GM23338 (cell line): ENCODE measurements around the gene LEMD1. TPM values are rescaled to one million over a fixed set of nuclear protein-coding genes. Genes with fewer than 3 reads are reported as not detected.

Source experiments
- ATAC-seq: fragments of 200-7000 bp; cut with Tn5 transposase; 3 replicates; pipeline ENCODE4 v1.9.1; 2020
- DNase-seq: peaks from one replicate; pipeline ENCODE4 v3.0.0-alpha.2; 2015; ENCODE audit warnings: low spot score
- H2AFZ ChIP-seq: fragments of 200-600 bp; sonication (generic); 2 replicates; pipeline ENCODE4 v1.8.0; 2016; ENCODE audit warnings: antibody characterized with exemption, mild to moderate bottlenecking, moderate library complexity
- H3F3A ChIP-seq: fragments of 200-600 bp; sonication (generic); replicated peaks from 2 replicates; pipeline ENCODE4 v1.8.0; 2017; ENCODE audit warnings: antibody characterized with exemption, mixed run types, low read depth
- H3K27ac ChIP-seq: fragments of 200-600 bp; sonication (generic); 2 replicates; pipeline ENCODE4 v1.6.1; 2016; ENCODE audit warnings: low read depth
- H3K27me3 ChIP-seq: fragments of 200-600 bp; sonication (generic); 2 replicates; pipeline ENCODE4 v1.8.0; 2016; ENCODE audit warnings: mild to moderate bottlenecking, mixed run types, moderate library complexity; ENCODE audit not compliant: insufficient read depth
- H3K36me3 ChIP-seq: fragments of 200-600 bp; sonication (generic); 2 replicates; pipeline ENCODE4 v1.8.0; 2016; ENCODE audit warnings: mild to moderate bottlenecking; ENCODE audit not compliant: insufficient read depth
- H3K4me1 ChIP-seq: fragments of 200-600 bp; sonication (generic); 2 replicates; pipeline ENCODE4 v1.8.0; 2016; ENCODE audit warnings: mild to moderate bottlenecking, moderate library complexity; ENCODE audit not compliant: insufficient read depth
- H3K4me2 ChIP-seq: fragments of 200-600 bp; sonication (generic); 2 replicates; pipeline ENCODE4 v1.7.1; 2017; ENCODE audit warnings: mixed run types
- H3K4me3 ChIP-seq: fragments of 200-600 bp; sonication (generic); 2 replicates; pipeline ENCODE4 v1.6.1; 2016; ENCODE audit warnings: mixed run types
- H3K79me2 ChIP-seq: fragments of 200-600 bp; sonication (generic); replicated peaks from 2 replicates; pipeline ENCODE4 v1.8.0; 2017; ENCODE audit warnings: mild to moderate bottlenecking; ENCODE audit not compliant: insufficient read depth
- H3K9me2 ChIP-seq: fragments of 200-600 bp; sonication (generic); 2 replicates; pipeline ENCODE4 v1.8.0; 2017; ENCODE audit not compliant: insufficient read depth
- H4K20me1 ChIP-seq: fragments of 200-600 bp; sonication (generic); replicated peaks from 2 replicates; pipeline ENCODE4 v1.8.0; 2017; ENCODE audit warnings: mild to moderate bottlenecking; ENCODE audit not compliant: insufficient read depth
- H3K27ac Mint-ChIP-seq: 2 replicates; pipeline ENCODE4 v1.8.0; 2020; ENCODE audit warnings: inconsistent platforms, mild to moderate bottlenecking, moderate library complexity, mixed read lengths
- H3K27me3 Mint-ChIP-seq: 3 replicates; pipeline ENCODE4 v1.8.0; 2022; ENCODE audit warnings: low read depth, mild to moderate bottlenecking, moderate library complexity, mixed read lengths, inconsistent platforms; ENCODE audit not compliant: insufficient read depth, poor library complexity
- H3K36me3 Mint-ChIP-seq: 3 replicates; pipeline ENCODE4 v1.8.0; 2021; ENCODE audit warnings: low read depth, mild to moderate bottlenecking, inconsistent platforms, moderate library complexity, mixed read lengths
- H3K4me1 Mint-ChIP-seq: 3 replicates; pipeline ENCODE4 v1.8.0; 2020; ENCODE audit warnings: mild to moderate bottlenecking, inconsistent platforms, mixed read lengths
- H3K4me3 Mint-ChIP-seq: 3 replicates; pipeline ENCODE4 v1.8.0; 2021; ENCODE audit warnings: moderate library complexity, mild to moderate bottlenecking, inconsistent platforms, mixed read lengths
- H3K9me3 Mint-ChIP-seq: 3 replicates; pipeline ENCODE4 v1.8.0; 2020; ENCODE audit warnings: moderate library complexity, mild to moderate bottlenecking, inconsistent platforms, mixed read lengths
- CREB1 ChIP-seq: fragments of 250-450 bp; sonication (Bioruptor Pico); IDR thresholded peaks from 2 replicates; pipeline ENCODE4 v1.5.0; 2020; ENCODE audit warnings: low read depth, mild to moderate bottlenecking, moderate library complexity
- EZH2 ChIP-seq: fragments of 200-600 bp; sonication (generic); IDR thresholded peaks from one replicate; pipeline ENCODE4 v1.8.0; 2017; ENCODE audit warnings: antibody characterized with exemption, mild to moderate bottlenecking, low read depth; ENCODE audit not compliant: unreplicated experiment
- EZH2phosphoT487 ChIP-seq: fragments of 200-600 bp; sonication (generic); IDR thresholded peaks from one replicate; pipeline ENCODE4 v1.8.1; 2018; ENCODE audit warnings: antibody characterized with exemption; ENCODE audit not compliant: unreplicated experiment
- JUNB ChIP-seq: IDR thresholded peaks from one replicate; pipeline ENCODE4 v1.6.1; 2016; ENCODE audit warnings: antibody characterized with exemption; ENCODE audit not compliant: unreplicated experiment
- NANOG ChIP-seq: IDR thresholded peaks from 2 replicates; pipeline ENCODE4 v1.6.1; 2016; ENCODE audit warnings: antibody characterized with exemption, borderline replicate concordance
- POLR2AphosphoS5 ChIP-seq: IDR thresholded peaks from 2 replicates; pipeline ENCODE4 v1.6.1; 2016; ENCODE audit warnings: antibody characterized with exemption, low read depth
- STAT1 ChIP-seq: IDR thresholded peaks from one replicate; pipeline ENCODE4 v1.6.1; 2016; ENCODE audit warnings: antibody characterized with exemption; ENCODE audit not compliant: unreplicated experiment
- ZNF114 ChIP-seq: fragments of 250-450 bp; sonication (Bioruptor Pico); IDR thresholded peaks from 2 replicates; pipeline ENCODE4 v1.5.0; 2020; ENCODE audit warnings: mild to moderate bottlenecking, moderate library complexity
- ZNF331 ChIP-seq: fragments of 250-450 bp; sonication (Bioruptor Pico); IDR thresholded peaks from 2 replicates; pipeline ENCODE4 v1.5.0; 2020; ENCODE audit warnings: low read depth, mild to moderate bottlenecking, moderate library complexity
- polyA plus RNA-seq: library from polyadenylated mRNA; unstranded; fragments of >200 nt; fragmentation: Nextera tagmentation; extraction: Ambion mirVana; gene quantifications from 2 replicates; pipeline ENCODE4 v1.2.1, GENCODE V29; 2016
- total RNA-seq: library from RNA; depleted of rRNA; stranded (reverse); fragments of >200 nt; shearing (Covaris generic); gene quantifications from 2 replicates; pipeline ENCODE4 v1.2.3, GENCODE V29; 2014
- TF ChIP-seq, protein P1 (sequence below): IDR thresholded peaks from one replicate; pipeline ENCODE4 v1.6.1; 2018; ENCODE audit warnings: antibody characterized with exemption; ENCODE audit not compliant: unreplicated experiment
- TF ChIP-seq, protein P2 (sequence below): IDR thresholded peaks from 2 replicates; pipeline ENCODE4 v1.6.1; 2016; ENCODE audit warnings: antibody characterized with exemption
- TF ChIP-seq, protein P3 (sequence below): fragments of 250-450 bp; sonication (Bioruptor Pico); IDR thresholded peaks from 2 replicates; pipeline ENCODE4 v1.5.0; 2020; ENCODE audit warnings: mild to moderate bottlenecking, moderate library complexity
- TF ChIP-seq, protein P4 (sequence below), 2 experiments: fragments of 200-600 bp in 1 of 2; sonication (generic) in 1 of 2; conservative IDR thresholded peaks; 2 replicates each; pipeline versions ENCODE4 v1.5.1 to v1.6.1; 2016 to 2017; ENCODE audit warnings: antibody characterized with exemption in 2 of 2, low read depth in 2 of 2, mild to moderate bottlenecking in 2 of 2, moderate library complexity in 1 of 2

LEMD1 gene
- total and polyA plus RNA-seq, 2 experiments from 2014 or later, result 4.7 to 10.7 TPM

DNA sequence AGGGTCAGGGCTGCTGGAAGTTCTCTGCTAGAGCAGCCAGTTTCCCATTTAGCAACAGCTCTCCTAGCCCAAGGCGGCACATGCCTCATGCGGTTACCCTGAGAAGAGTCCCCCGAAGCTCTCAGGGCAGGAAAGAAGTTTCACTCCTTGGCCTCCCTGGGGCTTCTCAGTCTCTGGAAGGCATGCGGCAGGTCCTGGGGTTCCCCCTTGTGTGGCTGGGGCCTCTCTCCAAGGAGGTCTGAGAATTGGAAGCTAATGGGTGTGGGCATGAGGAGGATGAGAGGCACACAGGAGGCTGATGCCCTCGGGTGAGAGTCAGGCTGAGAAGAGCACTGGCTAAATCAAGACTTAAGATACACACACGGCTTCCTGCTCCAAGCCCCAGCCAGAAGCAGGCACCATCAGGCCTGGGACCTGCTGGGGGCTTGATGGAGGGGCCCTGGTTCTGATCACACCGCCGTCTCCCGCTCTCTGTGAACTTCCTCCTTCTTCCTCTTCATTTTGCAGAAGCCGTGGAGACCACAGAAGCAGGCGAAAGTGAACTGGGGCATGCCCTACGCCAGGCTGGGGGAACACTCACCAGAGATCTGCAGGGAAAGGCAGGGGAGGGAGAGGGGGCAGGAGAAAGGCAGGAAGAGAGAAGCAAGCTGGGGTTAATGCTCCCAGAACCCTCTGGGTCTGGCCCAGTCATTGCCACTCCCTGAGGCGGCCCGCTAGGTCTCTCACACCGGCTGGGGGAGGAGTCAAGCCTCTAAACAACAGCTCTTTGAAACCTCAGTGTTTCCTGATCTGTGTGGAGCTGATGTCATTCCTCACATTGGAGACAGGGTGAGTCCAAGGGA is 18.8 kb upstream of the LEMD1 start:
- TF ChIP-seq EZH2phosphoT487 (no peak), POLR2AphosphoS5 (no peak), CREB1 (CRISPR knock-in tag) (no peak), JUNB (no peak), STAT1 (no peak), ZNF114 (CRISPR knock-in tag) (no peak), ZNF331 (no peak), NANOG (no peak), EZH2 (no peak)
- TF ChIP-seq, protein P1, sequence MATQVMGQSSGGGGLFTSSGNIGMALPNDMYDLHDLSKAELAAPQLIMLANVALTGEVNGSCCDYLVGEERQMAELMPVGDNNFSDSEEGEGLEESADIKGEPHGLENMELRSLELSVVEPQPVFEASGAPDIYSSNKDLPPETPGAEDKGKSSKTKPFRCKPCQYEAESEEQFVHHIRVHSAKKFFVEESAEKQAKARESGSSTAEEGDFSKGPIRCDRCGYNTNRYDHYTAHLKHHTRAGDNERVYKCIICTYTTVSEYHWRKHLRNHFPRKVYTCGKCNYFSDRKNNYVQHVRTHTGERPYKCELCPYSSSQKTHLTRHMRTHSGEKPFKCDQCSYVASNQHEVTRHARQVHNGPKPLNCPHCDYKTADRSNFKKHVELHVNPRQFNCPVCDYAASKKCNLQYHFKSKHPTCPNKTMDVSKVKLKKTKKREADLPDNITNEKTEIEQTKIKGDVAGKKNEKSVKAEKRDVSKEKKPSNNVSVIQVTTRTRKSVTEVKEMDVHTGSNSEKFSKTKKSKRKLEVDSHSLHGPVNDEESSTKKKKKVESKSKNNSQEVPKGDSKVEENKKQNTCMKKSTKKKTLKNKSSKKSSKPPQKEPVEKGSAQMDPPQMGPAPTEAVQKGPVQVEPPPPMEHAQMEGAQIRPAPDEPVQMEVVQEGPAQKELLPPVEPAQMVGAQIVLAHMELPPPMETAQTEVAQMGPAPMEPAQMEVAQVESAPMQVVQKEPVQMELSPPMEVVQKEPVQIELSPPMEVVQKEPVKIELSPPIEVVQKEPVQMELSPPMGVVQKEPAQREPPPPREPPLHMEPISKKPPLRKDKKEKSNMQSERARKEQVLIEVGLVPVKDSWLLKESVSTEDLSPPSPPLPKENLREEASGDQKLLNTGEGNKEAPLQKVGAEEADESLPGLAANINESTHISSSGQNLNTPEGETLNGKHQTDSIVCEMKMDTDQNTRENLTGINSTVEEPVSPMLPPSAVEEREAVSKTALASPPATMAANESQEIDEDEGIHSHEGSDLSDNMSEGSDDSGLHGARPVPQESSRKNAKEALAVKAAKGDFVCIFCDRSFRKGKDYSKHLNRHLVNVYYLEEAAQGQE, result no peak
- TF ChIP-seq, protein P2, sequence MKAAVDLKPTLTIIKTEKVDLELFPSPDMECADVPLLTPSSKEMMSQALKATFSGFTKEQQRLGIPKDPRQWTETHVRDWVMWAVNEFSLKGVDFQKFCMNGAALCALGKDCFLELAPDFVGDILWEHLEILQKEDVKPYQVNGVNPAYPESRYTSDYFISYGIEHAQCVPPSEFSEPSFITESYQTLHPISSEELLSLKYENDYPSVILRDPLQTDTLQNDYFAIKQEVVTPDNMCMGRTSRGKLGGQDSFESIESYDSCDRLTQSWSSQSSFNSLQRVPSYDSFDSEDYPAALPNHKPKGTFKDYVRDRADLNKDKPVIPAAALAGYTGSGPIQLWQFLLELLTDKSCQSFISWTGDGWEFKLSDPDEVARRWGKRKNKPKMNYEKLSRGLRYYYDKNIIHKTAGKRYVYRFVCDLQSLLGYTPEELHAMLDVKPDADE, result no peak
- TF ChIP-seq, protein P3, sequence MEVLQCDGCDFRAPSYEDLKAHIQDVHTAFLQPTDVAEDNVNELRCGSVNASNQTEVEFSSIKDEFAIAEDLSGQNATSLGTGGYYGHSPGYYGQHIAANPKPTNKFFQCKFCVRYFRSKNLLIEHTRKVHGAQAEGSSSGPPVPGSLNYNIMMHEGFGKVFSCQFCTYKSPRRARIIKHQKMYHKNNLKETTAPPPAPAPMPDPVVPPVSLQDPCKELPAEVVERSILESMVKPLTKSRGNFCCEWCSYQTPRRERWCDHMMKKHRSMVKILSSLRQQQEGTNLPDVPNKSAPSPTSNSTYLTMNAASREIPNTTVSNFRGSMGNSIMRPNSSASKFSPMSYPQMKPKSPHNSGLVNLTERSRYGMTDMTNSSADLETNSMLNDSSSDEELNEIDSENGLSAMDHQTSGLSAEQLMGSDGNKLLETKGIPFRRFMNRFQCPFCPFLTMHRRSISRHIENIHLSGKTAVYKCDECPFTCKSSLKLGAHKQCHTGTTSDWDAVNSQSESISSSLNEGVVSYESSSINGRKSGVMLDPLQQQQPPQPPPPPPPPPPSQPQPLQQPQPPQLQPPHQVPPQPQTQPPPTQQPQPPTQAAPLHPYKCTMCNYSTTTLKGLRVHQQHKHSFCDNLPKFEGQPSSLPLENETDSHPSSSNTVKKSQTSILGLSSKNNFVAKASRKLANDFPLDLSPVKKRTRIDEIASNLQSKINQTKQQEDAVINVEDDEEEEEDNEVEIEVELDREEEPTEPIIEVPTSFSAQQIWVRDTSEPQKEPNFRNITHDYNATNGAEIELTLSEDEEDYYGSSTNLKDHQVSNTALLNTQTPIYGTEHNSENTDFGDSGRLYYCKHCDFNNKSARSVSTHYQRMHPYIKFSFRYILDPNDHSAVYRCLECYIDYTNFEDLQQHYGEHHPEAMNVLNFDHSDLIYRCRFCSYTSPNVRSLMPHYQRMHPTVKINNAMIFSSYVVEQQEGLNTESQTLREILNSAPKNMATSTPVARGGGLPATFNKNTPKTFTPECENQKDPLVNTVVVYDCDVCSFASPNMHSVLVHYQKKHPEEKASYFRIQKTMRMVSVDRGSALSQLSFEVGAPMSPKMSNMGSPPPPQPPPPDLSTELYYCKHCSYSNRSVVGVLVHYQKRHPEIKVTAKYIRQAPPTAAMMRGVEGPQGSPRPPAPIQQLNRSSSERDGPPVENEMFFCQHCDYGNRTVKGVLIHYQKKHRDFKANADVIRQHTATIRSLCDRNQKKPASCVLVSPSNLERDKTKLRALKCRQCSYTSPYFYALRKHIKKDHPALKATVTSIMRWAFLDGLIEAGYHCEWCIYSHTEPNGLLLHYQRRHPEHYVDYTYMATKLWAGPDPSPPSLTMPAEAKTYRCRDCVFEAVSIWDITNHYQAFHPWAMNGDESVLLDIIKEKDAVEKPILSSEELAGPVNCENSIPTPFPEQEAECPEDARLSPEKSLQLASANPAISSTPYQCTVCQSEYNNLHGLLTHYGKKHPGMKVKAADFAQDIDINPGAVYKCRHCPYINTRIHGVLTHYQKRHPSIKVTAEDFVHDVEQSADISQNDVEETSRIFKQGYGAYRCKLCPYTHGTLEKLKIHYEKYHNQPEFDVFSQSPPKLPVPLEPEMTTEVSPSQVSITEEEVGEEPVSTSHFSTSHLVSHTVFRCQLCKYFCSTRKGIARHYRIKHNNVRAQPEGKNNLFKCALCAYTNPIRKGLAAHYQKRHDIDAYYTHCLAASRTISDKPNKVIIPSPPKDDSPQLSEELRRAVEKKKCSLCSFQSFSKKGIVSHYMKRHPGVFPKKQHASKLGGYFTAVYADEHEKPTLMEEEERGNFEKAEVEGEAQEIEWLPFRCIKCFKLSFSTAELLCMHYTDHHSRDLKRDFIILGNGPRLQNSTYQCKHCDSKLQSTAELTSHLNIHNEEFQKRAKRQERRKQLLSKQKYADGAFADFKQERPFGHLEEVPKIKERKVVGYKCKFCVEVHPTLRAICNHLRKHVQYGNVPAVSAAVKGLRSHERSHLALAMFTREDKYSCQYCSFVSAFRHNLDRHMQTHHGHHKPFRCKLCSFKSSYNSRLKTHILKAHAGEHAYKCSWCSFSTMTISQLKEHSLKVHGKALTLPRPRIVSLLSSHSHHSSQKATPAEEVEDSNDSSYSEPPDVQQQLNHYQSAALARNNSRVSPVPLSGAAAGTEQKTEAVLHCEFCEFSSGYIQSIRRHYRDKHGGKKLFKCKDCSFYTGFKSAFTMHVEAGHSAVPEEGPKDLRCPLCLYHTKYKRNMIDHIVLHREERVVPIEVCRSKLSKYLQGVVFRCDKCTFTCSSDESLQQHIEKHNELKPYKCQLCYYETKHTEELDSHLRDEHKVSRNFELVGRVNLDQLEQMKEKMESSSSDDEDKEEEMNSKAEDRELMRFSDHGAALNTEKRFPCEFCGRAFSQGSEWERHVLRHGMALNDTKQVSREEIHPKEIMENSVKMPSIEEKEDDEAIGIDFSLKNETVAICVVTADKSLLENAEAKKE (CRISPR knock-in tag), result no peak
- TF ChIP-seq, protein P4, sequence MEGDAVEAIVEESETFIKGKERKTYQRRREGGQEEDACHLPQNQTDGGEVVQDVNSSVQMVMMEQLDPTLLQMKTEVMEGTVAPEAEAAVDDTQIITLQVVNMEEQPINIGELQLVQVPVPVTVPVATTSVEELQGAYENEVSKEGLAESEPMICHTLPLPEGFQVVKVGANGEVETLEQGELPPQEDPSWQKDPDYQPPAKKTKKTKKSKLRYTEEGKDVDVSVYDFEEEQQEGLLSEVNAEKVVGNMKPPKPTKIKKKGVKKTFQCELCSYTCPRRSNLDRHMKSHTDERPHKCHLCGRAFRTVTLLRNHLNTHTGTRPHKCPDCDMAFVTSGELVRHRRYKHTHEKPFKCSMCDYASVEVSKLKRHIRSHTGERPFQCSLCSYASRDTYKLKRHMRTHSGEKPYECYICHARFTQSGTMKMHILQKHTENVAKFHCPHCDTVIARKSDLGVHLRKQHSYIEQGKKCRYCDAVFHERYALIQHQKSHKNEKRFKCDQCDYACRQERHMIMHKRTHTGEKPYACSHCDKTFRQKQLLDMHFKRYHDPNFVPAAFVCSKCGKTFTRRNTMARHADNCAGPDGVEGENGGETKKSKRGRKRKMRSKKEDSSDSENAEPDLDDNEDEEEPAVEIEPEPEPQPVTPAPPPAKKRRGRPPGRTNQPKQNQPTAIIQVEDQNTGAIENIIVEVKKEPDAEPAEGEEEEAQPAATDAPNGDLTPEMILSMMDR (conservative IDR thresholded peaks at IDR 0.05; ENCODE audit: low read depth in 2 of 2), result no peak
- no peaks in the 10 kb centered on the region for H3K9me2 ChIP-seq
- peak overlapping the region; percentile 92 for H3K27ac Mint-ChIP-seq
- peaks cover 84% of the 10 kb centered on the region for H3K4me1 Mint-ChIP-seq
- peak; percentile 29 for ATAC-seq
- 0 out of 2 replicates have a peak, but pooled peaks cover 7% of the 10 kb centered on the region for H4K20me1 ChIP-seq
- H3K9me3 Mint-ChIP-seq, result no peaks in the 10 kb centered on the region
- peak; percentile 72 for DNase-seq
- H3K36me3 ChIP-seq, result no peaks in the 10 kb centered on the region
- H3K4me3 Mint-ChIP-seq, result peak overlapping the region; percentile 16; the same call in 1 of the 3 replicates
- H3K4me1 ChIP-seq, result peaks cover 70% of the 10 kb centered on the region
- peaks cover 64% of the 10 kb centered on the region for H3K27me3 Mint-ChIP-seq
- peak overlapping the region; percentile 77 for H3K4me2 ChIP-seq
- H3K4me3 ChIP-seq, result no peak overlapping the region
- H2AFZ ChIP-seq, result no peak overlapping the region
- peaks cover 24% of the 10 kb centered on the region for H3F3A ChIP-seq
- no peak overlapping the region for H3K27ac ChIP-seq
- 0 out of 2 replicates have a peak, but pooled peaks cover 5% of the 10 kb centered on the region for H3K27me3 ChIP-seq
- H3K79me2 ChIP-seq, result no peaks in the 10 kb centered on the region
- H3K36me3 Mint-ChIP-seq, result peaks cover 9% of the 10 kb centered on the region
